RWPE1 (cell line): ENCODE measurements around the gene NT5DC4.
A peak's percentile ranks its signal among the peaks of the same experiment; 100 is the strongest.

Experiments used
- CTCF ChIA-PET: fragments of 350-600 bp; sonication (Branson Sonifier 250); formaldehyde crosslinking; extraction: SDS; loops from one replicate; lab custom pipeline; 2021; lab: Yijun Ruan, JAX
- POLR2A ChIA-PET: fragments of 400-600 bp; formaldehyde crosslinking; extraction: SDS; loops from one replicate; lab custom pipeline; 2020; ENCODE audit warnings: antibody characterized with exemption; ENCODE audit not compliant: low non-redundant PET; lab: Yijun Ruan, JAX
- DNase-seq: peaks from one replicate; pipeline ENCODE4 v3.0.0; 2012; ENCODE audit warnings: low spot score
- H3K27ac ChIP-seq: fragments of 450-650 bp; 2 replicates; pipeline ENCODE4 v1.5.1; 2017
- TF ChIP-seq, protein P1 (sequence below): fragments of 450-650 bp; conservative IDR thresholded peaks from 2 replicates; pipeline ENCODE4 v1.5.1; 2017; ENCODE audit warnings: low read depth, mild to moderate bottlenecking

Gene NT5DC4

DNA sequence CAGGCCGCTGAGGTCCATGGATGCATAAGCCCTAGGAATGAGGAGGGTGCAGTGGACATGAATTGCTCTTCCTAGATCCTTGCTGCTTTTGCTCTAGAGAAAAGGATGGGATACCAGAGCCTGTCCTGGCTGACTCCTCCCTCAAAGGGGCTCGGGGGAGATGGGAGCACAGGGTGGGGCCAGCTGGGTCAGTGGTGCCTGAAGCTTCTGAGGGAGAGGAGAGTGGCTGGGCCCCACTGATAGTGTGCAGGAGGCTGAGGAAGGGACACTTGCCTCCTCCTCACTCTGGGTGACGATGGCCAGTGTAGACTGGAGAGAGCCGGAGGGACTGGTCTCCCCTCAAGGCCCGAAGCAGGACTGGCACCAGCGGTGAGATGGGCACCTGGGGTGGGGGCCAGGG lies at the start of gene NT5DC4:
NT5DC4 (plus strand) TSS at position 236 of the 400 bp plus-strand sequence; CDS start at position 296, 60 bp downstream.
- no peak within 1 kb of the TSS for H3K27ac ChIP-seq
- POLR2A ChIA-PET = no interaction called here
- TF ChIP-seq, protein P1, sequence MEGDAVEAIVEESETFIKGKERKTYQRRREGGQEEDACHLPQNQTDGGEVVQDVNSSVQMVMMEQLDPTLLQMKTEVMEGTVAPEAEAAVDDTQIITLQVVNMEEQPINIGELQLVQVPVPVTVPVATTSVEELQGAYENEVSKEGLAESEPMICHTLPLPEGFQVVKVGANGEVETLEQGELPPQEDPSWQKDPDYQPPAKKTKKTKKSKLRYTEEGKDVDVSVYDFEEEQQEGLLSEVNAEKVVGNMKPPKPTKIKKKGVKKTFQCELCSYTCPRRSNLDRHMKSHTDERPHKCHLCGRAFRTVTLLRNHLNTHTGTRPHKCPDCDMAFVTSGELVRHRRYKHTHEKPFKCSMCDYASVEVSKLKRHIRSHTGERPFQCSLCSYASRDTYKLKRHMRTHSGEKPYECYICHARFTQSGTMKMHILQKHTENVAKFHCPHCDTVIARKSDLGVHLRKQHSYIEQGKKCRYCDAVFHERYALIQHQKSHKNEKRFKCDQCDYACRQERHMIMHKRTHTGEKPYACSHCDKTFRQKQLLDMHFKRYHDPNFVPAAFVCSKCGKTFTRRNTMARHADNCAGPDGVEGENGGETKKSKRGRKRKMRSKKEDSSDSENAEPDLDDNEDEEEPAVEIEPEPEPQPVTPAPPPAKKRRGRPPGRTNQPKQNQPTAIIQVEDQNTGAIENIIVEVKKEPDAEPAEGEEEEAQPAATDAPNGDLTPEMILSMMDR = no peak
- CTCF ChIA-PET = no interaction called here
- DNase-seq = no peak

DNA sequence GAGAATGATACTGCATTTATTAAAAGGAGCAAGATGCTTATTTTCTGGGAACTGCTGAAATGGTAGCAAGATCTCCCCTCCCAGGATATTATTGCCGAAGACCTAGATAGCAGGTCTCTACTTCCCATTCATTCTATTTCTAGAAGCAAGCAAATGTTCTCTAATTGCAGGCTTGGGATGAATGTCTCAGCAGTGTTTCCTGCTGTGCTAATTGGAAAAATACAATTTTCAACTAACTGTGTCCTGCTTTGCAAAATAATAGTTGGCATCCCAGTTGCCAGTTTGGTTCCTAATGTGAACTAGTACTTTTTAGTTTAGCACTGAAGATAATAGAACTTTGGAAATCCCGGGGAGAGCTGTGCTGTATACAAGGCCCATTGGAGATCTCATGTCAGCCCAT lies 49.0 kb upstream of the NT5DC4 start:
- H3K27ac ChIP-seq = no peak overlapping the region
- CTCF ChIA-PET = interaction anchor here (0.6 to 2.6 kb wide), 5 partner anchors 45 to 210 kb away, joined by 3 to 10 read pairs (median 3); no protein-coding TSS in a partner anchor
- POLR2A ChIA-PET = no interaction called here
- TF ChIP-seq, protein P1 = no peak
- DNase-seq = no peak

DNA sequence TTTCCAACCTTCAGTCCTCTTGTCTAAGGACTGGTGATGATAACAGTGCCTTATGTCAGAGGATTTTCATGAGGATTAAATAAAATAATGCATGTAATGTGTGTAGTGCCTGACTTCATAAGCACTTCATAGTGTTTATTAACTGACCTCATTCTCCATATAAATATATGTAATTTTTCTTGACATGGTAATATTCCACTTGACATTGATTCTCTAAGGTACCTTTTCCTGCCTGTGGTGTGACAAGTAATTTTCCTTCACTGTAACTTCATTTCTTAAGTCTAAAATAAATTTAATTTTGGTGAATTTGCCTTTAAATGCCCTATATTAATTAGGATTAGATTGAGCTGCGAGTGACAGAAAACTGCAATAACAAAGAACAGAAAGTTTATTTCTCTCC lies 47.8 kb upstream of the NT5DC4 start:
- no peak overlapping the region for H3K27ac ChIP-seq
- ChIA-PET CTCF (interaction anchor here (1.0 kb wide), 1 partner anchor 14 kb away, joined by 3 read pairs; no protein-coding TSS in a partner anchor), POLR2A (no interaction called here)
- no peak for DNase-seq
- TF ChIP-seq, protein P1 = no peak

DNA sequence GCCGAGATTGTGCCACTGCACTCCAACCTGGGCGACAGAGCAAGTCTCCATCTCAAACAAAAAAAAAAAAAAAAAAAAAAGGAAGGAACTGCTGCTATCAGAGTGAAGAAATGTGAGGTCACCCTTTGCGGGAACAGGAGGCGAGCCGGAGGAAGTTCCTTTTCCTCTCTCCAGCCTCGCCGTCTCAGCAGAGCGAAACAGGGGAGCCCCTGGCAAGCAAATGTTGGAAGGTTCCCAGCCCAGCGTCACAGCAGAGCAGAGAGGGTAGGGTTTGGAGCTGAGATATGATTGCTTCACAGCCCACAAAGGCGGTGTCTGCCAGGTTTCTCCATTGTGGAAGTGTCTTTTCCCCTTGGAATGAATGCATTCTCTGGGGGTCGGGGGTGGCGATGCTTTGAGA lies 46.6 kb upstream of the NT5DC4 start:
- ChIA-PET POLR2A (no interaction called here), CTCF (no interaction called here)
- DNase-seq = no peak
- H3K27ac ChIP-seq = no peak overlapping the region
- TF ChIP-seq, protein P1 = no peak

DNA sequence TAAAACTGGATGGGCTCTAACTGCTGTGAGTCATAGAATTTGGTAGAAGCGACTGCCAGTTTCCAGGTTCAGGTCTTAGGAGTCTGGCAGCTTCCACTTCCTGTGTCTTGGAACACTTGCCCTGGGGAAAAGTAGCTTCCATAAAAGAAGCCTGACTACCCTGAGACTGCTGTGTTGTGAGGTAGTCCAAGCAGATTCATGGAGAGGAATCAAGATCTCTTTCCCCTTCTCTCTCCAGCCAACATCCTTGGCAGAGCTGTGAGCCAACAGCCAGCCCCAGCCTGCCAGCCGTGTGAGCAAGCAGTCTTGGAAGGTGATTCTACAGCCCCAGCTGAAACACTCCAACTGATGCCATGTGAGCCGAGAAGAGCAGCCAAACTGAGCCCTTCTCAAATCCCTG lies 41.3 kb upstream of the NT5DC4 start:
- TF ChIP-seq, protein P1 = no peak
- POLR2A ChIA-PET = interaction anchor here (0.7 kb wide), 1 partner anchor 34 kb away, joined by 3 read pairs; no protein-coding TSS in a partner anchor
- peak overlapping the region; percentile 85 for H3K27ac ChIP-seq
- peak; percentile 67 for DNase-seq
- CTCF ChIA-PET = interaction anchor here (0.6 kb wide), 2 partner anchors 25 to 183 kb away, joined by 3 to 4 read pairs; no protein-coding TSS in a partner anchor

DNA sequence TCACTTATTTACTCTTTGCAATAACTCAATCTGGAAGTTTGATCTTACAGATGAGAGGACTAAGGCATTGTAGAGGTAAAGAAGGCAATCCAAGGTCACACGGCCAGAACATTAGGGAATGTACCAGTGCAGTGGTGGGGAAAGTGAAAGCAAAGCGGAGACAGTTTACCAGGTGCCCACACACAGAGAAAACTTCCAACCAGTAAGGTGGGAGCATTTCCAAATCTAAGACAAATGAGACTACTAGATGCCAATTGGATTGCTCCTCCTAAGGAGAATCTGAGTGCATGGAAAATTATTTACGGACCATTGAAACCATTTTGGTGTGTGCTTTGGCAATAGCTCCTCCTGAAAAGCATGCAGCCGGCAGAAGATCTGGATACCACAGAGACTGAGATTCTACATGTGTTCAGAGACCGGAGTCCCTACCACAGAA lies 40.1 kb upstream of the NT5DC4 start:
- no peak for DNase-seq
- CTCF ChIA-PET = no interaction called here
- POLR2A ChIA-PET = no interaction called here
- TF ChIP-seq, protein P1 = no peak
- H3K27ac ChIP-seq = peak overlapping the region; percentile 85
